ENCODE data around the gene ANKRD29. TPM values are rescaled to one million over a fixed set of nuclear protein-coding genes. Genes with fewer than 3 reads are reported as not detected.

The ANKRD29 gene
- total RNA-seq, 1 donor from 2014 or later, result 0.58 TPM

DNA sequence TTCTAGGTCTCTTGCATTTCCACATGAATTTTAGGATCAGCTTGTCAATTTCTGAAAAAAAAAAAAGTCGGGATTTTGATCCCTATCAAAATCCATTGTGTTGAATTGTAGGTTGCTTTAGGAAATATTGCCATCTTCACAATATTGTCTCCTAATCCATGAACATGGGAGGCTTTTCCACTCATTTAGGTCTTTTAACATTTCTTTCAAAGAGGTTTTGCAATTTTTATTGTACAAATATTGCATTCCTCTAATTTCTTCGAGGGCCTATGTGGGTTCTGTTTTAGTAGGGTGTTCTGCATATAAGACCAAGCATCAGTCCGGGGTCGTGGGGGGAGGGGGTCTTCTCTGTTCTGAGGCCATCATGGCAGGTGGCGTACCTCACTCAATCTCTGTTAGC is 25.8 kb upstream of the ANKRD29 start:
- no peak for DNase-seq (ENCODE audit: extremely low read depth, low read depth, low spot score)

DNA sequence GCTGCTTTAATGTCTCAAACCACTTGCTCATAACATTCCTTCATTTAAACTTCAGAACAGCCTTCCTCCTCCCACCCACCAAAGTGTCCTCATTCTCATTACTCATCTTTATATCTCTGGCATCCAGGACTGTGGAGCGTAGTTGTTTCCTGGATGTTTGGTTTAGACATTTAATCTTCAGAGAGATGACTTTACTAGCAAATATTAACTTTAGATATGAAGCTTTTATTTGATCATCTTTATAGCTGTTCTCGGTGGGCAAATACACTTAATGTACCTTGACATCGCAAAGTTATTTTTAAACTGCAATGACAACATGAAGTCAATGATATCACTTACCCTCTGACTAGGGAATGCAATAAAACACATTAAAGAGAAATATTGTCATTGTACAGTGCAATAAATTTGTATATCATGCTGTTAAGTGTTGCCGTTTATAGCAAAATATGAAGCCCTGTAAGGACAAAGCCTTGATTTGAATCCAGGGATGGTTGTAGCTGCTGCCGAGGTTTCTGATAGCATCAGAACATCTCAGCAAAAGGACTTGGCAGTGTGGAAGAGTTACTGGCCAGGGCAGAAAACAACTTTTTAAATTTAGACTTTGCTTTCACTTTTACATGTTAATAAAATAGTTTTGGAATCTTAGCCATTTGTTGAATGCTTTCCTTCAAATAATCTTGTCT is 21.9 kb upstream of the ANKRD29 start:
- no peak for DNase-seq (ENCODE audit: extremely low read depth, low read depth, low spot score)

DNA sequence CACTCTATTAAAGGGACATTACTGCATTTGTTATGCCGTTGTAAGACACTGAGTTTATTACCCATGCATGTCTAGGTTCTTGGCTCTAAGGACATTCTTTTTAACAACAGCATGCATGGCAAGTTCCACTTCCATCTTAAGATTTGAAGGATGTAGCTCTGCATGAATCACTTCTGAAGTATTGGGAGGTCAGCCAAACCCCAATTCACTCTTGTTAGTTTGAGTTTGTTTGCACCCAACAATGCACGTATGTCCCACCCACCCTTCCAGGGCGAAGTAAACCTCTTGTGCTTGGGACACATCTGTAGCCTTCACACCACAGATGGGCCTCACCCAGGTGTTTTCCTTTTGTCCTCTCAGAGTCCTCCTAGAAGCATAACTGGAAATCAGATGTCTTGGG is 21.0 kb upstream of the ANKRD29 start:
- DNase-seq (ENCODE audit: extremely low read depth, low read depth, low spot score), result no peak

DNA sequence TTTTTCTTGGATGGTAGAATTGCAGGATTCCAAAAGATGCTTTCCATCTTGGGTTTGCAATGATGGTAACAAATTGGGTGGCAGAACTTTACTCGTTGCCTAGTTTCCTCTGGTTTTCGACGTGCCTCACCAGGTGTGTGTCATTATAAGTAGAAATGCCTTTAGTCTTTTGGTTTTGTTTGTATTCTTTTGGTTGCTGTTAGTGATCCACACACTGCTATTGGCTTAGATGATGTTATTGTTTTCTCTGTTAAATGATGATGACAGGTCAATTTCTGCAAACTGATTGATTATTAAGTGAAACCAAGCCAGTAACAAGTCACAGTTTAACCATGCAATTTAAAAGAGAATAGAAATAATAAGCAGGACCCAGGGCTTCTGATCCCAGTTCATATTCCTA is 20.4 kb upstream of the ANKRD29 start:
- DNase-seq (ENCODE audit: extremely low read depth, low read depth, low spot score), result no peak

DNA sequence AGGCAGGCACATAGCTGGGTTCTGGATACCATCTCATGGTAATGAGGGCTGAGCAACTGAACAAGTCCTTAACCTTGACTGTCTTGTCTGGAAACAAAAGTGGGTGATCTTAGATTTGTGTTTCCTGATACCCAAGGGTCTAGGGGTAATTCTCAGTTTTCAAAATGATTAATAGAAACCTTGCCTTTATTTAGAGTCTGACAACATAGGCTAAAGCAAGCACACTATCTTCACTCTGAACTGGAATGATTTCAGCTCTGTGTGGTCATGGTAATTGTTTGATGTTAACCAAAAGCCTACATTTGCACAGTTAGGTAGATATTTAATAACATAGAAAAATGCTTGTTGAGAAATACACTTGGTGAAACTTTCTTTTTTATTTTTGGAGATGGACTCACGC is 19.8 kb upstream of the ANKRD29 start:
- DNase-seq (ENCODE audit: extremely low read depth, low read depth, low spot score), result no peak

DNA sequence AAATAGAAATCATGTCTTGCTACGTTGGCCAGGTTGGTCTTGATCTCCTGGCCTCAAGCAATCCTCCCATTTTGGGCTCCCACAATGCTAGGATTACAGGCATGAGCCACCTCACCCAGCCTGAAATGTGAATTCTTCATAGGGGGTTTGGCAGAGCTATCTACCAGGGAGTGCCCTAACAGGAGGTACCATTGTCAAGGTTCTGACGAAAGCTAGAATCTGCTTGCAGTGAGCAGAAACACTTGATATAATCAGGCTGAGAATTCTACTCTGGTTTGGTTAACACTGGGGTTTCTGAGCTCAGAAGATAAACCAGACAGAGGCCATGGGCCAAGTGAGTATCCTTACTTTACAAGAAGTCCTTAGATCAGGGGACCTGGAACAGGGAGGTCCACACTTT is 19.3 kb upstream of the ANKRD29 start:
- no peak for DNase-seq (ENCODE audit: extremely low read depth, low read depth, low spot score)

DNA sequence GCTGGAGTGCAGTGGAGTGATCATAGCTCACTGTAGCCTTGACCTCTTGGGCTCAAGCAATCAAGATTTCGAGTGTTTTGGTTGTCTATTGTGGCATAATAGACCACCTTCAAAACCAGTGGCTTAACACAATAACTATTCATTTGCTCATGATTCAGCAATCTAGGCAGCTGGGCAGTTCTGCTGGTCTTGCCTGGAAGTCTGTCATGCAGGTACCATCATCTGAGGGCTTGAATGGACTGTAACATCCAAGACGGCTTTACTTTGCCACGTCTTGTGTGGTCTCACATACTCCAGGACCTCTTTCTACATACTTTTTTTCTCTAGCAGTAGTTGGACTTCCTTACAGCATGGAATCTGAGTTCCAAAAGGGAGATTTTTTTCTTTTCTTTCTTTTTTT is 13.2 kb upstream of the ANKRD29 start:
- no peak for DNase-seq (ENCODE audit: extremely low read depth, low read depth, low spot score)

DNA sequence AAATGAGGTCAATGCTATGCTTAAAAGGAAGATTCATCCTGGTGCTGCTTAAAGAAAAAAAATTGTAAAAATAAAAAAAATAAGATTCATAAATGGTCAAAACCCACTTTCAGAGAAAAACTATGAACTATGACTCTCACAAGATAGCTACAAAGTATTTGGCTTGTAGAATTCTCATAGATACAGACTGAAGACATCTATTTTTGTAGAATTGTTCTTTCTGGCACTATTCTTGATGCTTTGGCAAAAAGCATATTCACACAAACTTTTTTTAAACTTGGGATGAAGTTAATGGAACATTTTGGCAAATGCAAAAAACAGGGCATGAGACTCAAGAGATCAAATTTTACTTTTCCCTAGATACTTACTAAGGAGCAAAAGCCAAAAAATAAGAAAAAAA is 12.5 kb upstream of the ANKRD29 start:
- no peak for DNase-seq (ENCODE audit: extremely low read depth, low read depth, low spot score)

DNA sequence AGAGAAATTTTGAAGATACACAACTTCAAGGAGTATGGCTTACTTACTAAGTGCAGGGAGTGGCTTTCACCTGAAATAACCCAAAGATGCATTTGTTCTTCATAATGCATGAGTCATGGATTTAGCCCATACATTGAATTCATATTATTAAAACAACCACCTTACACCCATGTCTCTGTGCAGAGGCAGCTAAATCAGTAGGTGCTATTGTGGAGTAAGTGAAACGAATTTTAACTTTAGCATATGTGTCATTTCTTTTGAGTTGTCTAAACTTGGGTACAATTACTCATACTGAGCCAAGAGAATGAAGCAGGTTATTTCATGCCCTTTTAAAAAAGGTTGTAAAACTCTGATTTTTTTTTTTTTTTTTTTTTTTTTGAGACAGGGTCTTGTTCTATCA is 11.0 kb upstream of the ANKRD29 start:
- DNase-seq (ENCODE audit: extremely low read depth, low read depth, low spot score), result no peak

DNA sequence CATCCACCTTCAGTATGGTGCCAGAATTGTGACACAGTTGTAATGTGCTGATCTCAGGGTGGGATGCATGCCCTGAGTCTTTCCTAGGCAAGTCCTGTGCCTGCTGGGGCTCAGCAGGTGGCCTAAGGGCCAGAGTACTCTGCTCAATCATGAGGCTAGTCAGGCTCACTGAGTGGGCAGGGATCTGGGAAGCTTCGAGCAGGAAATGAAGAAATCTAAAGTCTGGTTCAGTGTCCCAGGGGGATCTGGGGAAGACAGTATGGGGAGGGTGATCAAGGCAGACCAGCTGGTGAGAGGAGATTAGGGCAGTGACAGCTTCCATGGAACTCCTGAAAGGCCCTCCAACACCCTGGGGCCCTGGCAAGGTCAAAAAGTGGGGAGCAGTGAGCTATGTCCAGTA is 8.9 kb upstream of the ANKRD29 start:
- no peak for DNase-seq (ENCODE audit: extremely low read depth, low read depth, low spot score)

DNA sequence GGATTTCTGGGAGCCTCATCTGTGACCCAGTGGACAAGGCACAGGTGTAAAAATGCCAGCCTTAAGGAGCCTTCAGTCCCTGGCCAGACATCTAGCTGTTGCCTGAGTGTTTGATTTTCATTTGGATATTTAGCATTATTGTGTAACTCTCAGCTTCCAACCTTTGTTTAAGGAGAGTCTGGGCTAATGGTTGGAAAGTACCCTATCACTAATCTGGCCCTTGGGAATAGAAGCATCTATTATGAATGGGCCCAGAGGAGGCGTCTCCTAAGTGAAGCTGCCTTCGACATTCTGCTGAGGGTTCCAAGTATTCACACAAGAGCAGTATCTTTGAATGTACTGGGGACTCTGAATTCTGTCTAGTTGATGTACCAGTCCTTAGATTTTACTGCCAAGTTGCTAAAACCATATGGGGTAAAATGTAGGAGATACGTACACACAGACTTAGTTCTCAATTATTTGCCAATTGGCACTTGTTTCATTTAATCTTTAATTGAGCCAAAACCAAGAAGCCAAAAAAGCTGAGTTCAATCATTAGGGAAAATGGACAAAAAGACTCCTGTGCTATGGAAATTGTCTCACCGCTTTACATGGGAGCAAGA is 7.2 kb upstream of the ANKRD29 start:
- no peak for DNase-seq (ENCODE audit: extremely low read depth, low read depth, low spot score)

DNA sequence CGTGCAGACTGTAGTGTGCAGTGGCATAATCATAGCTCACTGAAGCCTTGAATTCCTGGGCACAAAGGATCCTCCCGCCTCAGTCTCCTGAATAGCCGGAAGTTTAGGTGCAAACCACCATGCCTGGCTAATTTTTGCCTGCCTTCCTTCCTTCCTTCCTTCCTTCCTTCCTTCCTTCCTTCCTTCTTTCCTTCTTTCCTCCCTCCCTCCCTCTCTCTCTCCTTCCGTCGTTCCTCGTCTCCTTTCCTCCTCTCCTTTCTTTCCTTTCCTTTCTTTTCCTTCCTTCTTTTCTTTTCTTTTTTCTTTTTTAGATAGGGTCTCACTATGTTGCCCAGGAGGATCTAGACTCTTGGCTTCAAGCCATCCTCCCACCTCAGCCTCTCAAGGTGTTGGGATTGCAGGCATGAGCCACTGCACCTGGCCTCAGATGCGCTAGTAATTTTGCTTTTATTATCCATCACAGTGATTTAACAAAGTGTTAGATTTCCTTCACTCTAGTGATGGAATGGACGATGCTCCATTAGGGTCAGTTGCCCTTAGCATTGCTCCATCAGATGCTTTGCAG is 6.6 kb upstream of the ANKRD29 start:
- no peak for DNase-seq (ENCODE audit: extremely low read depth, low read depth, low spot score)

DNA sequence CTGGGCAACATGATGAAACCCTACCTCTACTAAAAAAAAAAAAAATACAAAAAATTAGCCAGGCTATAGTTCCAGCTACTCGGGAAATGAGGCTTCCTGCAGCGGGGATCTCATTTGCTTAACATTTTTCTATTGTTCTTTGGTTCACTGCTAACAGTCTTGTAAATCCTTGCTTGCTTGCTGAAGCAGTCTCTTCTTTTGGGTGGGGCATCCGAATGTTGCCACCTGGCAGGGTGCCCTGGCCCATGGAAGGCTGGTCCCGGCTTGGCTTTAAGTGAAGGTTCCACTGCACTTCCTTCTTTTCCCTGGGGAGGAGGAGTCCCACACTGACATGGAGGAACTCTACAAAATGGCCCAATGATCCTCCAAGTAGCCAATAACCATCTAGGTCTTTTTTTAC is 6.0 kb upstream of the ANKRD29 start:
- DNase-seq (ENCODE audit: extremely low read depth, low read depth, low spot score), result no peak

DNA sequence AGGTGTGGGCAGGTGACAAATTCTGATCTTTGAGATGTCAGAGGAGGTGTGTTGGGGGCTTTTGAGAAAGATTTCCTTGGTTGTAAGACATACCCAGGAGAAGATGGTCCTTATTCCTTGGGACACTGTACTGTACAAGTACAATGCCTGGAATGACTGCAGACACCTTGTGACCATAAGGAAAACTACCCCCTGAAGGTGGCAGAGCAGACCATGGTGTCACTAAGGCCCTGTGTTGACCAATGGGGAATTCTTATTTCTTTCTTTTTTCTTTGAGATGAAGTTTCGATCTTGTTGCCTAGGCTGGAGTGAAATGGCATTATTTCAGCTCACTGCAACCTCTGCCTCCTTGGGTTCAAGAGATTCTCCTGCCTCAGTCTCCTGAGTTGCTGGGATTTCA is 4.4 kb upstream of the ANKRD29 start:
- DNase-seq (ENCODE audit: extremely low read depth, low read depth, low spot score), result no peak

DNA sequence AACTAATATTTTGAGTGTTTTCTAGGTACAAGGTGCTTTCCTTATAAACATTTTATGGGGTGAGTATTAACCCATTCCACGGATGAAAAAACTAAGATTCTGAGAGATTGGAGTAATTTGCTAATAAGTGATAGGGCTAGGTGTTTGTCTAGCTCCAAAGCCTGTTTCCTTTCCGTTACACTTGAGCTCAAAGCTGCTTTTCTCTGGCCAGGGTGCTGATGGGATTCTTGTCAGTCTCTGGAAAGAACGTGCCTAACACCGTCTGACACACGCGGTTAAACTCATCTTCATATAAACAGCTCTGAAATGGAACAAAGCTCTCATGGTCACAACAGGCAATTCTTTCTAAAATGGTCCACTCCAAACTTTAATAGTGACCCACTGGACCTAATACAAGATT is 2.0 kb upstream of the ANKRD29 start:
- DNase-seq (ENCODE audit: extremely low read depth, low read depth, low spot score), result no peak

DNA sequence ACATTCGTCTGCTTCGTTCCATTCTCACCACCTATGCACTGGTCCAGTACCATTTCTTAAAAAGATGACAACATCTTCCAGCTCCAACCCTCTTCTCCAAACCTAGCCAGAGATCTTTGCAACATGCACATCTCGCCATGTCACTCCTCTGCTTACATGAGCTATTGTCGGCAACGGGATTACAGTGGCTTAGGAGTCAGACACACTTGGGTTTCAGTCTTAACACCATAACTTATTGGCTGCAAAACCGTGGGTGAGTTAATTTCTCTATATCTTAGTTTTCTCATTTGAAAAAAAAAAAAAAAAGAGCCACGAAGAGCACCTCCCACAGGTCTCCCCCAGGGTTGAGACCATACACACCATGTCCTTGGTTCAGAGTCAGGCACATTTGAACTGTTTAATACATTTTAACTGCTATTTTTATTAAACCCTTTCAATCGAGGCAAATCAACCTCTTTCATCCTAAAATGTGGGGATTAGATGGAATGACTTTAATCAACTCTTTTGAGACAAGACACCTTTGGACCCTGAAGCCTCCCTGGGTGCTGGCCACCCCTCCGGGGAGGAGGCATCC is 889 bp downstream of the ANKRD29 start:
- DNase-seq (ENCODE audit: extremely low read depth, low read depth, low spot score), result no peak

DNA sequence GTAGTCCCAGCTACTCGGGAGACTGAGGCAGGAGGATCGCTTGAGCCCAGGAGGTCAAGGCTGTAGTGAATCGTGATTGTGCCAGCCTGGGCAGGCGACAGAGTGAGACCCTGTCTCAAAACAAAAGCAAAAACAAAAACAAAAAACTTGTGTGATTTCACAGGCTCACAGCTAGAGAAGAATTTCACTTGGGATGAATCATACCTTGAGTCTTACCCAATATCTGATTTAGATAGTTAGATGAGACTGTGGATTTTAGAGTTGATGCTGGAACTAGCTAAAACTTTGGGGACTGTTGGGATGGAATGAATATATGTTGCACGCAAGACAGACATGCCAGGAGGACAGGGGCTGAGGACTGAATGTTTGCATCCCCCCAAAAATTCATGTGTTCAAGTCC is 4.4 kb downstream of the ANKRD29 start:
- DNase-seq (ENCODE audit: extremely low read depth, low read depth, low spot score), result no peak

DNA sequence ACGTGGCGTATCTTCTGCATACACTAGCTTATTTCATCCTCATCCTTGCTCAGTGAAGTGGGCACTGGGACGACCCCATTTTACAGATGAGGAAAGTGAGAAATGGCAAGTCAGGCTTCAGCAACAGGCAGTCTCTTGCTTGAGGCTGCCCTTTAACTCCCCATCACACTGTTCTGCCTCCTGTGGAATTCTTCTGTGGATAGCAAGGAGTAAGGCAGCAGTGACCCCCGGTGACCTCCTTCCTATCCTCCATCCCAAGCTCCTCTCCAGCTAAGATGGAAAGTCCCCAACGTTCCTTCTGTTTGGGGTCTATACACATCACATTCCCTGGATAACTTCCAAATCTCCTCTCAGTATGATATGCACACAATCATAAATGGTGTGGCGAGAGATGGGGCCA is 10.5 kb downstream of the ANKRD29 start:
- DNase-seq (ENCODE audit: extremely low read depth, low read depth, low spot score), result no peak

DNA sequence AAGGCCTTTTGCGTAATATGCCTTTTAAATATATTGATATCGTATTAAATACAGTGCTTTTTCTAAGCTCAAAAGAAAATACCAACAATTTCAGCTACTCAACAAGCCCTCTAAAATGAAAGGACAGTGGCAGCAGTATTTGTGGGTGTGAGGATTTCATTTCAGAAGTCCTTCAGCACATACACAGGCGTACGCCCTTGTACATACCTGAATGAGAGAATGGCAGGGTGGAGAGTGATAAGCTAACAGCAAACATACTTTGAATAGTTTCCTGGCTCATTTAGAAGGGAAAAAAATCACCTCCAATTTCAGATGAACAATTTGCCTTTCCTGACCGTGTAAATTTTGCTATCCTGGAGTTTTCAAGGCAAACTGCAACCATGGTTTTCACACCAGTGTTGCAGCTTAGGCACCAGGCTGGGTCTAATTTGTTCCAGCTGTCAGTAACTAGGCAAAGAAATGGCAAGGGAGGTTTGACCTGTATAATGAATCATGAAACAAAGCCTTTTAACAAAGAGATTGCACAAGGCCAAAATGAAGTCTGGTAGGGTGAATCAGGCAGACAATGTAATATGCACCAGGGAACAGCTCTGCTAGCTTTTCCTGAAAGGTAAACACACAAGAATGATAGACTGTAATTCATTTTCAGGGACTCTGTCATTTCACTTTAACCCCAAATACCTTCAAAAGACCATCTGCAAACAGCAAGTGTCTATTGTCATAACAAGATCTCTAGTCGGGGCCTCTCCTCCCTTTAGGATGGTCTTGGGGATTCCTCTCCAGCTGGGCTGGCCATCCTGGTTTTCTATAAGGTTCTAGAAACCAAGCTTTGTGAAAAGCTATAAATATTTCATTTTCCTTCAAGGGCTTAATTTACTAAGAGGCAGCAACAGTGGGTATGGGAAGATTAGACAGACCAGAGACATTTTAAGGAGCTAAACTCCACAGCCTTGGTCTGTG is 11.5 kb downstream of the ANKRD29 start:
- DNase-seq (ENCODE audit: extremely low read depth, low read depth, low spot score), result no peak

DNA sequence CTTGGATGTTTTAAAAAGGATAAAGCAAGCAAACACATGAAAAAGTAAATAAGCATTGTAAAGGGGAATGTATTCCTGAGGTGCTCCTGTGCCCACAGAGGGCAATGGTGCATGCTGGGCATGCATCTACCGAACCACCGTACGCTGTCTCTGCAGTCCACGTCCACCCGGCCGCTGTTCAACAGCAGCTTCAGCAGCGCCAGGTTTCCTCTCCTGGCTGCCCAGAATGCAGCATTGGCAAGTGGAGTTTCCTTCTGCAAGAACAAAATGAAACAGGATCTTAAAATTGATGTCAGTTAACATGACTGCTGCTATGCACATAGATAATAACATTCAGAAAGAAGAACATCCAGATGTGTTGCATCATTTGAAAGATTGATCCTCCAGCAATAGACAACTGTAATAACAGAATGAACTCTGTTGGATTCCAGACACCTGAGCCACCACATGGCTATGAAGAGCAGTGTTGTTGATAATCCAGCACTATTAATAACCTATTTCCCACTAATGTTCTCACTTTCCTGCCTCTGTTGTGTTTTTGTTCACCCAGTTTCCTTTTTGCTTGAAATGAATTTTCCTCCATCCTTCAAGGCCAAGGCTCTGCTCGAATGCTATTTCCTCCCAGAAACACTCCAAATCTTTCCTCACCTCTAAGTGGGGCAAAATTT is 13.6 kb downstream of the ANKRD29 start:
- no peak for DNase-seq (ENCODE audit: extremely low read depth, low read depth, low spot score)

DNA sequence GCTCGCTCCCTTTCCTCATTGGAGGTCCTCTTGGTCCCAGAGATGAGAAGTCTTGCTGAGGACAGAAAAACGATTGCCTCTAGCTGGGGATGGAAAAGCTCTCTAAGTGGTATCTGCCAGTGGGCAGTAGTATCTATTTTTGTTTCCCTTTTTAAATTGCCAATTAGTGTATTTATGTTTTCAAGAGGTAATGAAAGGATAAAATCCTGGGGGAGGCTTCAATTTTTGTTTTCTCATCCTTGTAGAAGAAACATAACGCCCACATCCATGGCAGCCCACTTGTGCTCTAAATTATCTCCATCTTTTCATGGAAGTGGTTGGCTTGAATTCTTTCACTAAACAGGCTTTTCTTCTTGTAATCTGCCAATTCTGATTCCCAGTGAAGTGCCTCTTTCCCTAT is 14.3 kb downstream of the ANKRD29 start:
- DNase-seq (ENCODE audit: extremely low read depth, low read depth, low spot score), result no peak
